ENCODE results near the gene EVA1A.

Gene EVA1A

GRCh38 chr2:75603477-75603876 lies 42.7 kb upstream of the EVA1A start:
- no peaks in the 10 kb centered on the region for H3F3A ChIP-seq (ENCODE audit: low read depth)
- no peak for TF ChIP-seq EZH2phosphoT487 (IDR thresholded peaks at IDR 0.05; ENCODE audit: borderline replicate concordance)
- TF ChIP-seq CTCF (conservative IDR thresholded peaks at IDR 0.05; ENCODE audit: low read length): no peak
- no peaks in the 10 kb centered on the region for H4K20me1 ChIP-seq (ENCODE audit: insufficient read depth, low read length, poor library complexity, severe bottlenecking)
- H3K9ac ChIP-seq (ENCODE audit: low read depth, low read length, poor library complexity, severe bottlenecking): no peak overlapping the region
- H3K36me3 ChIP-seq (ENCODE audit: insufficient read depth, low read length): no peaks in the 10 kb centered on the region
- no peak overlapping the region for H3K4me3 ChIP-seq (ENCODE audit: low read length, poor library complexity, severe bottlenecking)
- no peaks in the 10 kb centered on the region for H3K79me2 ChIP-seq (ENCODE audit: insufficient read depth, low read length)
- H3K9me3 ChIP-seq (ENCODE audit: insufficient read depth, low read depth, low read length): no peaks in the 10 kb centered on the region
- H3K9me2 ChIP-seq (replicated peaks; ENCODE audit: low read depth, low read length): no peaks in the 10 kb centered on the region
- H2AFZ ChIP-seq (ENCODE audit: low read length): no peak overlapping the region
- peaks cover under 1% of the 10 kb centered on the region for H3K4me1 ChIP-seq (ENCODE audit: insufficient read depth, low read length, poor library complexity, severe bottlenecking)
- H3K4me2 ChIP-seq (ENCODE audit: low read depth, low read length, poor library complexity, severe bottlenecking): no peak overlapping the region
- H3K27me3 ChIP-seq (ENCODE audit: insufficient read depth, low read length, poor library complexity, severe bottlenecking): no peaks in the 10 kb centered on the region

GRCh38 chr2:75602724-75603342 lies 42.1 kb upstream of the EVA1A start:
- H3K9ac ChIP-seq (ENCODE audit: low read depth, low read length, poor library complexity, severe bottlenecking): no peak overlapping the region
- no peak for TF ChIP-seq EZH2phosphoT487 (IDR thresholded peaks at IDR 0.05; ENCODE audit: borderline replicate concordance)
- no peak for TF ChIP-seq CTCF (conservative IDR thresholded peaks at IDR 0.05; ENCODE audit: low read length)

GRCh38 chr2:75600461-75601011 lies 39.8 kb upstream of the EVA1A start:
- H3K4me1 ChIP-seq (ENCODE audit: insufficient read depth, low read length, poor library complexity, severe bottlenecking): no peaks in the 10 kb centered on the region
- no peaks in the 10 kb centered on the region for H3F3A ChIP-seq (ENCODE audit: low read depth)
- no peak overlapping the region for H3K9ac ChIP-seq (ENCODE audit: low read depth, low read length, poor library complexity, severe bottlenecking)
- H3K27me3 ChIP-seq (ENCODE audit: insufficient read depth, low read length, poor library complexity, severe bottlenecking): no peaks in the 10 kb centered on the region
- no peak for TF ChIP-seq EZH2phosphoT487 (IDR thresholded peaks at IDR 0.05; ENCODE audit: borderline replicate concordance)
- no peak for TF ChIP-seq CTCF (conservative IDR thresholded peaks at IDR 0.05; ENCODE audit: low read length)
- no peaks in the 10 kb centered on the region for H3K9me3 ChIP-seq (ENCODE audit: insufficient read depth, low read depth, low read length)
- no peaks in the 10 kb centered on the region for H3K79me2 ChIP-seq (ENCODE audit: insufficient read depth, low read length)
- H3K9me2 ChIP-seq (replicated peaks; ENCODE audit: low read depth, low read length): no peaks in the 10 kb centered on the region
- no peak overlapping the region for H3K4me2 ChIP-seq (ENCODE audit: low read depth, low read length, poor library complexity, severe bottlenecking)
- H2AFZ ChIP-seq (ENCODE audit: low read length): no peak overlapping the region
- no peaks in the 10 kb centered on the region for H4K20me1 ChIP-seq (ENCODE audit: insufficient read depth, low read length, poor library complexity, severe bottlenecking)
- H3K4me3 ChIP-seq (ENCODE audit: low read length, poor library complexity, severe bottlenecking): no peak overlapping the region
- no peaks in the 10 kb centered on the region for H3K36me3 ChIP-seq (ENCODE audit: insufficient read depth, low read length)

More at GRCh38 chr2:75602724-75603342, 42.1 kb upstream of the EVA1A start:
- Histone ChIP-seq H3K79me2 (ENCODE audit: insufficient read depth, low read length) (no peaks in the 10 kb centered on the region), H3K4me2 (ENCODE audit: low read depth, low read length, poor library complexity, severe bottlenecking) (no peak overlapping the region), H2AFZ (ENCODE audit: low read length) (no peak overlapping the region), H3F3A (ENCODE audit: low read depth) (no peaks in the 10 kb centered on the region), H3K9me2 (replicated peaks; ENCODE audit: low read depth, low read length) (no peaks in the 10 kb centered on the region), H3K4me1 (ENCODE audit: insufficient read depth, low read length, poor library complexity, severe bottlenecking) (no peaks in the 10 kb centered on the region), H3K36me3 (ENCODE audit: insufficient read depth, low read length) (no peaks in the 10 kb centered on the region), H3K4me3 (ENCODE audit: low read length, poor library complexity, severe bottlenecking) (no peak overlapping the region), H3K9me3 (ENCODE audit: insufficient read depth, low read depth, low read length) (no peaks in the 10 kb centered on the region), H3K27me3 (ENCODE audit: insufficient read depth, low read length, poor library complexity, severe bottlenecking) (no peaks in the 10 kb centered on the region), H4K20me1 (ENCODE audit: insufficient read depth, low read length, poor library complexity, severe bottlenecking) (no peaks in the 10 kb centered on the region)
